ELF-1 (cell line): ENCODE measurements around the gene PPP2R2C.

ENCODE experiments used
- DNase-seq: peaks from one replicate; pipeline ENCODE4 v3.0.0-alpha.2; 2016; ENCODE audit warnings: low read depth, low spot score

Gene PPP2R2C

DNA sequence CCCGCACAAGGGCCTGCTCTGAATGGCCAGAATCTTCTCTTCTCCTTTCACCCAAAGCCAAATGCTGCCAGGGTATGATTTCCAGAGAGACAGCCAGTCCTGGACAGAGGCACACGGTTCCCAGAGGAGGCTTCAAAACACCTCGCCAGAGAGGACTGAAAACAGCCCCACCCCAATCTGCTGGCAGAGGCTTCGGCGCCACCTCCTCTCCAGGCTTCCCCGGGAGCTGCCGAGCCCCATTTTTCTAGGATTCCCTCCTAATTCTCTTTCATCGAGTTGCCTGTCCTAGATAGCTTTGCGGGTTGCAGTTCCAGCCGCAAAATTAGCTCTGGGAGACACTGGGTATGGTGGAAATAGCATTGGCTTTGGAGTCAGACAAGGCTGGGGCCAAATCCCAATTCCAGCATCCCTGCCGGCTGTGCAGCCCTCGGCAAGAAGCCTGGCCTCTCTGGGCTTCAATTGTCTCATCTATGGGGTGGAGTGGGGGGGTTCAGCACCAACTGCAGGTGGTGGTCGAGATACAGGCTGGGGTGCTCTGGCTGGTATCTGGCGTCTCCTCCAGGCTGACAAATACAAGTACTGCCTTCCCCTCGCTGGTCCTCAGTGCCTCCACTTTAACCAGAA lies 22.6 kb downstream of the PPP2R2C start:
- DNase-seq: no peak

DNA sequence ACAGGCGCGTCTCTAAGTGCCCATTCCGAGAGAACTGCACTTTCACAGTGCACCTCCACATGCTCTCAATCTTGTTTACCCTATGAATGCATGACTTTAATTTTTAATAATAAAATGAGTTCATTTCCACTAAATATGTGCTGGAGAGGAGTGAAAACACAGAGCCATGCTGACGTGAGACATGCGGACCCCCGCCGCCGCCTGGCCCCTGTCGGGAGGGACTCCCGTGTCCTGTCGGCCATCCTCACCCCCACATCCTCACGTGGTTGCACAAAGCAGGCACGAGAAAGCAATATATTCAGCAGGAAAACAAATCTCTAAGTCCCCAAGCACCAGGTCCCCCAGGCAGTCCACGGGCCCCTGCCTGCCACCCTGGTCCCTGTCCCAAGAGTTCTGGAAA lies 23.1 kb downstream of the PPP2R2C start:
- no peak for DNase-seq

DNA sequence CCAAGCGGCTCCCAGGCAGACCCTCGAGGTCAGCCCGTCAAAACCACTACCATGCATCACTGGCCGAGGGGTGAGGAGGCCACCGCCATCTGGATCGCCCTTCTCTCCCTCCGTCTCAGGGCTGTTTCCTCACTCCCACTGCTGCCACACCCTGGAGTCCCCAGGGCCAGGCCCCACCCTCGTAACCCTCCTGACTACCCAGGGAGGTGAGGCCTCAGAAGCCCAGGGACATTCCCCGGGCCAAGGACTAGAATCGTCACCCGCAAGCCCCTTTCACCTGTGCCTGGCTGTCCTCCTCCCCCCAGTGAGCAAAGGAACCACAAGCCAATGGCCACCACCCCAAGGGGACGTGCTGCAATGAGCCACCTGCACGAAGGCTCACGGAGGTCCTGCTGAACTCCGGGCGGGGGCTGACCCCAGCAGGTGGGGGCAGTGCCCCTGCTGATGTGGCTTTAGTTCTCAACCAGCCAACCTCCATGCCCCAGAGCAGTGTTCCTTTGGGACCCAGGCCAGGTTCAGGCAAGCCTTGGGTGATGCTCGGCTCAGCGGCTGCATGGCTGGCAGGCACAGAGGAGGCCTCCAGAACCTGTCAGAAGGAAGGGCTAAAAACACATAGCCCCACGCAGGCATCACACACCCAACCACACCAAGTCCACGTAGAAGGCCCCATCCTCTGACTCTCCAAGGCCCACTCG lies 23.8 kb downstream of the PPP2R2C start:
- no peak for DNase-seq

DNA sequence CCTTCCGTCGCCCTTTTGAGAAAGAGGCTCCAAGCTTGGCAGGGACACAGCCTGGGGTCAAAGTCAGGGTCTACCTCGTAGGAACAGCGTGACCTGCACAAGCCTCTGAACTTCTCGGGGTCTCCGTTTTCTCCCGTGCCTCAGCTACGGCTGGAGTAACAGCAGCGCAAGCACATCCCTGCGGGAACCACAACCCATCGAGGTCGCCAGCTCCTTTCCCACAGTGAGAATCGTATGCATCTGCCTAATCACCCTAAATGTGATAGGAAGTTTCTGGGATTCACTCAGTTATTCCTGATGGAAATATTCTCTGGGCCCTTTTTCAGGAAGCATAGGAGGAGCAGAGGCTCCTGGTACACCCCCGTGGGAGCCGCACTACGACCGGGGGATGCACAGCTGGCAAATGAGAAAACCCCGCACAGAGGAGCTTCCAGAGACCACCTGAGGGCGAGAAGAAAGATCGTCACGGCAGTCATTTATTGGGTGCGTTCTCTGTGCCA lies 24.7 kb downstream of the PPP2R2C start:
- no peak for DNase-seq

DNA sequence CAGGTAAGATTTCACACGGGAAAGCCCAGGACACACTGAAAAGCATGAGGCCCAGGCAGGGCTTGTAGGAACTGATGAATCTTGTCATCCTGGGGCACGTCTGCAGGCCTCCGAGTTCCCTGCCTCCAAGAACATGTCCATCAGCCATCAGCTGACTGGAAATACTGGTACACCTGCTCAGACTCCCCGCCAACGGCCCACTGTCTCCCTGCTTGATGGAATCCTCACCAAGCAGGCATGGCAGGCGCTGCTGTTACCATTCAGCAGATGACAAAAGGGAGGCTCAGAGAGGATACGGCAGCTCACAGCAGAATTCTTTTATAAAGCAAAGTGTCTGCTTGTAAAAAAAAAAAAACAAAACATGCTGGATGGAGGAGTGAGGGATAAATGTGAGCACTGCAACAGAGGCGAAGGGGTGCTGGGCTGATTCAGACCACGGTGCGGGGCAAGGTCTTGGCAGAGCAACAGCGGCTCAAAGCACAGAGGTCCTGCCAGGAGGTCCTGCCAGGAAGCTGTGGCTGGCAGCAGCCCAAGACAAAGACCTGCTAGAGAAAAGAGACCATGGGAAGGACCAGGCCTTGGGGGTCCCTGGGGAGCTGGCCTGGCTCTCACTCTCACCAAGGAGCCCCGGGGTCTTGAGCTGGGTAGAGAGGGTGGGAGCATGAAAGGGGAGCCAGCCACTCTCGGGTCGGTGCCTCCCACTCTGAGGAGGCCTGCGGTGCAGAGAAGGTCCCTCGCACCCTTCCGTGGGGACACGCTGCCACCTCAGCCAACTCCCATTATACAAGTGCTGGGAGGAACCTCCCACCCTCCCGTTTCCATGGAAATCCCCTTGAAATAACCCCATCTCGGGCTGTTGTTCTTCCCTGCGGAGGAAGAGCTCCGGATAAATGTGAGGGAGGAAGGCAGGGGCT lies 25.6 kb downstream of the PPP2R2C start:
- DNase-seq: no peak

DNA sequence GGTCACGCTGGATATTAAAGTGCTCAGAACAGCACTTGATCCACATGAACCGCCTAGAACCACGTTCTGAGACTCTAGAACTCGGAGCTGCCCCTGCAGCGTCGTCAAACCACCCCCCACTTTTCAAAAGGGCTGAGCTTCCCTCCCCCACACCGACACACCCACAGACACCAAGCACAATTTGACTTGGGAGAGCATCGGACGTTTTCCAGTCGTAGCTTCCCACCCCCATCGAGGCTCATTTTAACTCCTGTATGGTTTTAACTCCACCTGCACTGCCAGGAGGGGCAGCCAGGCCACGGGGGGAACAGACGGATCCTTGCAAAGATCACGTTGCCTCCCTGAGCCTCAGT lies 26.3 kb downstream of the PPP2R2C start:
- DNase-seq: no peak

DNA sequence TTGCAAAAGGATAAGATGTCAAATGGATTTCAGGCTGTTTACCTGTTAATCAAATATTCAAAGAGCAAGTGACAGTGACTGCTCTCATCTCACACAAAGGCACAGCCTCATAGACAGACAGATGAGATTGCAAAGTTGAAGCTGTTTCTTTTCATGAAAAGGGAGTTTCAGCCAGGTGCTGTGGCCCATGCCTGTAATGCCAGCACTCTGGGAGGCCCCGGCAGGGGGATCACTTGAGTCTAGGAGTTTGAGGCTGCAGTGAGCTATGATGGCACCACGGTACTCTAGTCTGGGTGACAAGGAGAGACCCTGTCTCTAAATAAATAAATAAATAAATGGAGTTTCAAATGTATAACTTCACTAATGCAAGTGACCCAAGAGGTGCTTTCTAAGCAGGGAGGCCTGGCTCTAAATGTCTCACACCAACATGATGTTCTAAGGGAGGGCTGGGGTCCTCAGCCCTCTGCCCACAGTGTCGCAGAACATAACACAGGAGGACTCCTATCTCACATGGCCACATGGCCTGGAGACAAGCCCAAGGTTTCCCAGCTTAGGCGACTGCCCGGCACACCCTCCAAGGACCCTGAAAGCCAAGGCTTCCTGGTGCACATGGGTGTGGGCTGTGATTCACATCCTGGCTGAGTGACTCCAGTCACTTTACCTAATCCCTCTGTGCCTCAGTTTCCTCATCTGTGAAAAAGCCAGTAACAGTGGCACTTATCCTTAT lies 26.8 kb downstream of the PPP2R2C start:
- no peak for DNase-seq

DNA sequence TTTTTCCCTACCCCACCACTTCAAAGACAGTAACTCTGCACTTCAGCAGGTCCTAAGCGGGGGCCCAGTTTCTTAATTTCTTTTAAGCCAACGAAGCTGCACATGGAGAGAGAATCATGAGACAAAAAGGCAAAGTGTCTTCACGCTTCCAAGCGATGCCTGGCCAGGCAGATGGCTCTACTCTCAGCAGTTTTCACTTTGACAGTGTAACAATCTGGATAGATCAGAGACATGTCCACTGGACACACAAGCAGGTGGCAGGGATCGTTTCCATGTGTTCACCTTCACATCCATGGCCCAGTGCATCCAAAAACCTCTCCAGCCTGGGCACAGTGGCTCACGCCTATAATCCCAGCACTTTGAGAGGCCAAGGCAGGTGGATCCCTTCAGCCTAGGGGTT lies 27.8 kb downstream of the PPP2R2C start:
- DNase-seq: no peak

DNA sequence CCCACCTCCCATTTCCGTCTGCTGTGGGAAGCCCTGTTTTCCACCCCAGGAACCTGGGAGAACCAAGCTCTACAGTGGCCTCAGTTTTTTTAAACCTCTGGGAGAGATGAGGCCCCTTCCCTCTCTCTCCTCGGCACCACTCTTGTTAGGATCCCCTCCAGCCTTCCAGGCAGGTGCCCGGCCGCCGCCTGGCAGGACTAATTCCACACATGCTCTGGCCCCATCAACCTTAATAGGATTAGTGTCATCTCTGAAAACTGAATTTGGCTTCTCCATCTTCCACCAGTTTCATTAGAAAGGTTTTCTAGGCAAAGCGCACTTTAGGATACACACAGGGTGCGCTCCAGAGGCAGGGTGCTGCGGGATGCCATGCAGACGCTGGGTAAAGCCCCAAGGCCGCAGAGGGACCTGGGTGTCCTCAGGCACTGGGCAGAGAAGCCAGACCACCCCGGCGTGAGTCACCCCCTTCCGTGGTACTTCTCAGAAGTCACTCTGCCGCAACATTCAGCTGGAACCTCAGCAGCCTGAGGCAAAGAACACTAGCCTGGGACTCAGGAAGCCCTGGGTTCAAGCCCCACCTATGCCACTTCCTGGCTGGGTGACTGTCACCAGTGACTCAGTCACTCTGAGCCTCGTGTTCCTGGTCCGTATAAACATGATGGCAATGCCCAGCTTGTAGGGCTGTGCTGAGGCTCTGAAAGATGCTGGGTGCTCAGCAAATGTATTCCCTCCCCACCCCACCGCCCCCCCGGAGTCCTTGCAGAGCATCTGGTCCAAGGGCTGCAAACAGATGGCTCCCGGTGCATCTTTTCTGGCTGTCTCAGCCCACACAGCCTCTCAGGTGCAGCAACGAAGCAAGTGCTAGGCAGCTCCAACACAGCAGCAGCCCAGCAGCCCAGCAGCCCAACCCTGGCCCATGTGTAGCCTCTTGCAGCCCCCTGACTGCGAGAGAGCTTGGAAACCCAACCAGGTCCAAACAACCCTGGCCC lies 29.1 kb downstream of the PPP2R2C start:
- DNase-seq: no peak

DNA sequence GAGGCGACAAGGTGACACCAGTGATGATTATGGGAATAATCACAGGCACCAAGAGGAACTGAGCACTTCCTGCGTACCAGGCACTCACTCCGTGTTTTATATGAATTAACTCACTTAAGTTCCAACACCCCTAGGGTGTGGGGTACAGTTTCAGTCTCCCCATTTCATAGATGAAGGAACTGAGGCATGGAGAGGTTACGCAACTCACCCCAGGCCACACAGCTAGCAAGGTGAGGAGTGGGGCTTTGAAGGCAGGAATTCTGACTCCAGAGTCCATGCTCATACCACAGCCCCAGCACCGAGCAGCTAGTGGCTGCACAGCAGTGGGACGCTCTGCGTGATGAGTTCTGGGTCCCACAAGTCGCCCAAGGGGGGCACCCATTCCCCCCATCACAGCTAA lies 29.9 kb downstream of the PPP2R2C start:
- no peak for DNase-seq

DNA sequence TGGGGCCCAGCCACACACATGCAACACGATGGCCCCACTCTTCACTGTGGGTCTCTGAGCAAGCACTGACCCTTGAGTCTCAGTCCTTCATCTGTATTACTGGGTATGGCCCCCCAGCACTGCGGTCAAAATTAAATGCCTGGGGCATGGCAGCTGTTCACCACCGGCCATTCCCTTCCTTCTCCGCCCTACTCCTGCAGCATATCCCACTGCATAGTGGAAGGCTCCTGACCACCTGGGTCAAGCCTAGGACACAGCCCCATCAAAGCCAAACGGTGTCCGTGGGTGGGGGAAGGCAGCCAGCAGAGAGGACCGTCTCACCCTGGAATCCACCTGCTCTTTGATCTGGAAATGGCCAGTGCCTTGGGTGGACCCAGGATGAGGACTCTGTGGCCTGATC lies 30.7 kb downstream of the PPP2R2C start:
- no peak for DNase-seq

DNA sequence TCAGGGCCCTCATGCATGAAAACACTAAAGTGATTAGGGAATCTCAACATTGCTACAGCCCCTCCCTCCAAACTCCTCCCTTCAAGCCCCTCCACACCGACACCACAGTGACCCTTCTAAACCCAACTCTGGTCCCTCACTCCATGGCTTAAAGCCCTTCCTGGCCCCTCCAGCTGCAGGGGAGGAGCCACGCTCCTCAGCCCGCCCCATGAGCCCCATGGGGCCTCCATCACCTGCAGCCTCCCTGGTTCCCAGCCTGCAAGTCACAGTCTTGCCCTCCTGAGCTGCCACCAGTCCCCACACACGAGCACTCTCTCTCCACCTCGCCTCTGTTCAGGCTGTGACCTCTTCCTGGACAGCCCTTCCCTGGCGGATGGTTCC lies 31.2 kb downstream of the PPP2R2C start:
- DNase-seq: no peak

DNA sequence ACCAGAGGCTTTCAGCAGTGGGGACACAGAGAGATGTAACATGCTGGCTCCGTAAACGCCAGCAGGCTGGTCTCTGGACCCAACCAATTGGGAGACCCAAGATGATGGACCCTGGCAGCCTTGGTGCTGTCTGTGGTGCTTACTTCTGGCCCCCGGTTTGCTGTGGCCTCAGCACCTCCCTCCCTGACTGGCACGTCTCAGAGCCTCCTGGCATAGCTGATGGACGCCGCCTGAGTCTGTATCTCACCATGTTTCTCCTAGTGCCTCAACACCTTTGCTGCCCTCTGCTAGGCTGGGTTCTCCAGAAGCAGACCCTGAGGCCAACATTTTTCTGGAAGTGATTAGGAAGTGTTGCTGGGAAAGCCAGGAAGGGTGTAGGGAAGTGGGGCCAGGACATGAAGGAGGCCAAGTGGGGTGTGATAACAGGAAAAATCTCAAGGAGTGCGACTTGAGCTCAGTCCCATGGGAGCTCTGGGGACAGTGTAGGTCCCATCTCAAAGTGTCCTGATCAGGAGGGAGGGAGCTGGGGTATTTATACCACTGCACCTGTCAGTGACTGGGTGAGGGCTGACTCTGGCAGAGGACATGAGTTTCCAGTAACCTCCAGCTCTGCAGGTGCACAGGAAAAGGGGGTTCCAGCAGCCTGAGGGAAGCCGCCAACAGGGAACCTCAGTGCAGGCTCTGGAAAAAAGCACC lies 31.8 kb downstream of the PPP2R2C start:
- DNase-seq: no peak

DNA sequence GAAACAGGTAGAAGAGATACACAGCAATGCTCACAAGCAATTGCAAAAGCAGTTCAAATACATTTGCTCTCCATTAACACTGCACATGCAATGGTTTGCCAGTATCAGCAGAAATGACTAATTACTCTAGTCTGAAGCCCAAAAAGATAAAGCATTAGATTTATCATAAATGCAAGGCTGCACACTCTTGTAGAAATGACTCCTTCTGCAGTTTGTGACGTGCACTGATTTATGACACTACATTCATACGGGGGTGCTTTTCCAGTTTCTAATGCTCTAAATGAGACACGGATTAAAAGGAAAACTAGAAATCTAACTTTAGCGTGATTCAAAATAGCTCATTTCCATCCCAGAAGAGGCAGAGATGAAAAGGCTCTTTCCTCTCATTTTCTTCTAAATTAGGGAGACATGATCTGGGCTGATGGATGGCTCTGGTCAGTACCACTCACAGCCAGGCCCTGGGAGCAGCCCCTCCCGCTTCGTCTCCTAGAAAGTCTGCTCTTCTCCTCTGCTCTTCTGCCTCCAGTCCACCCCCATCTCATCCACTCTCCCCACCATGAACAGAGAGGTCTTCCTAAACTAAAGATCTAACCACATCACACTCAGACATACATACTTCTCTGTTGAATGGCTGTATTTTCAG lies 33.2 kb downstream of the PPP2R2C start:
- no peak for DNase-seq

DNA sequence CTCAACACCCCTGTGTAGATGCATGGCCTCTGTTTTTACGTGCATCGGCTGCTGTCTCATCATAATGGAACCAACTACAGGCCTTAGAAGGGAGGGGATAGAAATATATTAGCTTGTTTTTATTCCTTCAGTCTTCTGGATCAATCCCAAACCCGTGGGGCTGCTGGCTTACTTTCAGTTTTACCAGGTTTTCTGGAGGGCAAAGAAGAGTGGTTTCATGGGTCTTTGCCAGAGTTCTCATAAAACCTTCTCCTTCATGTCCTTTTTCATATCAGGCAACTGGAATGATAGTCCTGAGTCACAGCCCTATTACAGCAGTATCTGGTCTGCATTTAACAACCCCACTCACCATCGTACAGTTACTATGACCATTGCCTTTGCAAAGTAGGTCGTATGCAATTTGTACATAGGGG lies 34.6 kb downstream of the PPP2R2C start:
- no peak for DNase-seq

DNA sequence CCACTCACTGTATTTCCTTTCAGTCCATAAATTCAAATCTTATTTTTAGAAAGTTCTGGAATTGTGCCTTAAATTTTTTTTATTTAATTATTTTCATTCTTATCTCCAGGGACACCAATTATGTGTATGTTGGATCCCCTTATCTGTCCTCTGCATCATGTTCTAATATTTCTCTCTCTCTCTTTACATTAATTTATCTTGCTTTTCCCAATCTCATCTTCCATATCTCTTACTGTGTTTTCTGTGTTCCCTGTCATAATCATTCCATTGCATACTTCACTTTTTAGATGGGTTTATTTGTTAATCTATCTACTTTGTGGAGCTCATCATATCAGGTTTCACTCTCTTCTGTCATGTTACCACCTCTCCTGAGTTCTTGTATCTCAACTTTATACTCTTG lies 37.4 kb downstream of the PPP2R2C start:
- no peak for DNase-seq

DNA sequence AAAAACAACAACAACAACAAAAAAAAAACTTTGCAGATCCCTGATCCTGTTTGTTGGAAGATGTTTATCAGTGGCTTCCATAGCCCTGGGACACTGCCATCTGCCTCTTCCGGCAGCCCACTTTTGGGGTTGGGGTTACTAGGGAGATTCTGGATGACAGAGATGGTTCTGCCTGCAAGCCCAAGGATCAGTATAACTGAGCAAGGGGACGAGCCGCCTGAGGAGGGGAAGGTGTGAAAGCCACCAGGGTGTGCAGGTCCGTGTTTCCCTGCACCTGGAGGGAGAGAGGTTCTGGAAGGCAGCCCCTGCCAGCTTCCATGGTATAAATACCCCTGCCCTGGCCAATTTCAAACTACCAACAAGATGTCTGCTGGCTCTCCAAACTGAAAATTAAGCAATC lies 41.5 kb downstream of the PPP2R2C start:
- no peak for DNase-seq

DNA sequence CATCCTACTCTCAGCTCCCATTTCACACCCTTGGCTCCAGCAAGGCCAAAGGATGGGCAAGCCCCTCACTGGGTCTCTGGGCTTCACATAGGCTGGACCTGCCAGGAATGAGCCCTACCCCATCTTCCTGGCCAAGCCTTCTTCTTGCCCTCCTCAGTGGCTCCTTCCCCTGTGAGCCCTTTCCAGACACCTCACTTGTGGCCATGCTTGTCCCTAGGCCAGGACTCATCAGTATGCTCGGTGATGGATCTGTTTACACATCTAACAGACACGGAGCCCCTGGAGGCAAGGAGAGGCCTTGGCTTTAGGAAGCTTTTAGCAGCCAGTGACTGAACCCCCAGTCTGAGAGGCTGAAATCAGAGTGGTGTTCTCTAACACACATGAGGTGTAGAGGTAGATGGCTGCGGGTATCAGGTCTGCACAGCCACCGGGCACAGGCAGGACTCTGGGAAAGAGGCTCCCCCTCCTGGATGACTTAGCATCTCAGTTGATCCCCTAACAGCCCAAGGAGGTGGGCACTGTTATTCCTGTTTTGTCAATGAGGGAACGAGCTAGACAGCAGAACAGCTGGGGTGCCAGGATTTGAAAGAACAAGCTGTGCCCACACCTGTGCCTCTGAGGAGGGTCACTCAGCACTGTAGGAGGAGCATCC lies 44.8 kb downstream of the PPP2R2C start:
- DNase-seq: peak; percentile 39
